ENCODE measurements around the gene KPNA5.

DNA sequence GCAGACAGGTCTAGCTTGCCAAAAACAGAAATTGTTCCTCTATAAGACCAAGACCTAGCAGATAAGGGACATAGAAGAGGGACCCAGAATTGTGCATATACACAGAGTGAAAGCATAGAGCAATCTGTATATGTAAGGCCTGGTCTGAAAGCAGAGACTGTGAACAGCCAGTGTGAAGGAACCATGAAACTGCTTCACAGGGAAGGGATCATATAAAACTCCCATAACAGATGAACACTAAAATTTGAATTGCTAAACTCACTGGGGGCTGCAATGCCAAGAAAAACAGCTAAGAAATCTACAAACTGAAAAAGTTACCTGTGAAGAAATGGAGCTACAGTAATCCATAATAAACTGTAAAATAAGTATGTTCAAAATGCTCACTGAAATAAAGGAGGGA lies 19.4 kb upstream of the KPNA5 start:
- no peak for TF ChIP-seq POLR2A (IDR thresholded peaks at IDR 0.05; ENCODE audit: low read length)
- TF ChIP-seq GATA1 (IDR thresholded peaks at IDR 0.05; ENCODE audit: low read depth, low read length), result no peak
